Measurements from ENCODE around the gene STX18.

DNA sequence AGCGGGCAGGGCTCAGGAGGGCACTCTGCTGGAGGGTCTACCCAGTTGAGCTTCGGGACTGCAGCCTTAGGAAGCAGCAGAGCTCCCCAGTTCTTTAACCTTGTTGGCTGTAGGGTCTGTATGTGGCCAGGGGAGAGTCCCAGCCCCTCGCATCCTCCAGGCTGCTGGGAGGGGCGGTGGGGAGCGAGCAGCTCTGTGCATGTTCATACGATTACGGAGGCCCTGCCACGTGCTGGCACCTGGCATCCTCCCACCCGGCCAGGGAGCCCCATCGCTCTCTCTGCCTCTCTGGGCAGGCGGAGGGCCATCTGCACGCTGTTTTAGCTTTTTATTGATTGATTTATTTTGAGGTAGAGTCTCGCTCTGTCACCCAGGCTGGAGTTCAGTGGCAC is 133.7 kb downstream of the STX18 start:
- TF ChIP-seq EZH2 (IDR thresholded peaks at IDR 0.05), result no peak
- no peak for TF ChIP-seq POLR2AphosphoS5 (IDR thresholded peaks at IDR 0.05; ENCODE audit: borderline replicate concordance, low read depth, low read length)
